Panc1 (cell line): ENCODE measurements around the gene TJP2. TPM values are rescaled to one million over a fixed set of nuclear protein-coding genes. Genes with fewer than 3 reads are reported as not detected.

Source experiments
- ATAC-seq: fragments of 200-7000 bp; cut with Tn5 transposase; 2 replicates; pipeline ENCODE4 v1.9.1; 2020; ENCODE audit warnings: mild to moderate bottlenecking, moderate library complexity
- BruUV-seq: library from RNA; stranded (reverse); fragments of 400-500 nt; replicated peaks from 2 replicates; lab custom pipeline; 2021; lab: Mats Ljungman, UMichigan
- CTCF ChIA-PET: fragments of 300-600 bp; sonication (Branson Sonifier 250); formaldehyde crosslinking; loops from one replicate; lab custom pipeline; 2022; ENCODE audit warnings: antibody characterized with exemption; lab: Charles Lee
- POLR2A ChIA-PET: fragments of 300-600 bp; sonication (Branson Sonifier 250); formaldehyde crosslinking; loops from one replicate; lab custom pipeline; 2022; ENCODE audit warnings: antibody characterized with exemption; lab: Charles Lee
- DNase-seq: peaks from one replicate; pipeline ENCODE4 v3.0.0-alpha.2; 2010; ENCODE audit warnings: low read depth, low spot score
- H3K27ac ChIP-seq: 2 replicates; pipeline ENCODE4 v1.5.1; 2011; ENCODE audit warnings: mild to moderate bottlenecking, low read length, inconsistent platforms
- H3K27me3 ChIP-seq: fragments of 200-500 bp; sonication (Bioruptor generic); 2 replicates; pipeline ENCODE4 v1.6.0; 2014; ENCODE audit warnings: low read length, inconsistent platforms; ENCODE audit not compliant: control insufficient read depth, insufficient read depth
- H3K36me3 ChIP-seq: fragments of 200-500 bp; sonication (Bioruptor generic); 2 replicates; pipeline ENCODE4 v1.5.1; 2014; ENCODE audit warnings: inconsistent platforms, mild to moderate bottlenecking, low read length, moderate library complexity; ENCODE audit not compliant: control insufficient read depth, insufficient read depth
- H3K4me1 ChIP-seq: 2 replicates; pipeline ENCODE4 v1.5.1; 2011; ENCODE audit warnings: inconsistent platforms, mild to moderate bottlenecking, low read length, moderate library complexity; ENCODE audit not compliant: control insufficient read depth, insufficient read depth
- H3K4me3 ChIP-seq, 2 experiments: 2 replicates each; pipeline ENCODE4 v1.5.1; 2011 to 2012; ENCODE audit warnings: low read depth in 2 of 2, low read length in 2 of 2, mild to moderate bottlenecking in 2 of 2, inconsistent platforms in 1 of 2, moderate library complexity in 1 of 2
- H3K9me3 ChIP-seq: fragments of 200-500 bp; sonication (Bioruptor generic); 2 replicates; pipeline ENCODE4 v1.5.1; 2014; ENCODE audit warnings: low read depth, mild to moderate bottlenecking, inconsistent platforms, low read length, moderate library complexity; ENCODE audit not compliant: control insufficient read depth, insufficient read depth
- CTCF ChIP-seq: fragments of 450-650 bp; IDR thresholded peaks from 2 replicates; pipeline ENCODE4 v1.5.1; 2017; ENCODE audit warnings: mild to moderate bottlenecking
- POLR2AphosphoS5 ChIP-seq: IDR thresholded peaks from 2 replicates; pipeline ENCODE4 v1.6.1; 2012; ENCODE audit warnings: mild to moderate bottlenecking, low read depth, low read length, moderate library complexity
- REST ChIP-seq, 2 experiments: IDR thresholded peaks; 2 replicates each; pipeline ENCODE4 v1.6.1; 2011 to 2012; ENCODE audit warnings: low read depth in 2 of 2, control low read depth in 1 of 2, low read length in 1 of 2, mild to moderate bottlenecking in 1 of 2, moderate library complexity in 1 of 2; ENCODE audit not compliant: insufficient read depth in 1 of 2
- SIN3A ChIP-seq: IDR thresholded peaks from 2 replicates; pipeline ENCODE4 v1.6.1; 2012; ENCODE audit warnings: low read depth, mild to moderate bottlenecking, low read length, moderate library complexity, borderline replicate concordance; ENCODE audit not compliant: insufficient read depth
- TCF7L2 ChIP-seq: IDR thresholded peaks from 2 replicates; pipeline ENCODE4 v1.6.1; 2011; ENCODE audit warnings: mild to moderate bottlenecking, low read depth, low read length, inconsistent platforms
- in situ Hi-C: cut with HindIII; loops from 2 replicates; pipeline ENCODE4 v1.10.0; 2016; ENCODE audit warnings: low sequenced_read_pairs, low pct_unique_long_range_greater_than_20kb
- intact Hi-C: fragments of 100-400 bp; cut with micrococcal nuclease; formaldehyde crosslinking; loops from one replicate; pipeline ENCODE4 v1.10.0; 2022; ENCODE audit not compliant: unreplicated experiment
- total RNA-seq: library from RNA; stranded (reverse); gene quantifications from one replicate; pipeline ENCODE4 v1.2.1, GENCODE V29; 2021; ENCODE audit not compliant: unreplicated experiment

TJP2 gene
- total RNA-seq, 1 experiment from 2014 or later, result 40.2 TPM

- ChIA-PET CTCF (no interaction called here), POLR2A (no interaction called here)
- Histone ChIP-seq H3K27me3 (no peaks in the 10 kb centered on the region), H3K36me3 (no peaks in the 10 kb centered on the region), H3K4me3 (no peak overlapping the region), H3K27ac (no peak overlapping the region), H3K9me3 (no peaks in the 10 kb centered on the region), H3K4me1 (no peaks in the 10 kb centered on the region)
- BruUV-seq, result no TSS peak
- in situ Hi-C loops, result no loop called here
- no peak for ATAC-seq
- DNase-seq, result no peak
- intact Hi-C loops, result no loop called here
- TF ChIP-seq CTCF, result no peak
These were observed 32.0 kb downstream of the TJP2 start for GRCh38 chr9:69206047-69206446.

- BruUV-seq, result no TSS peak
- no peaks in the 10 kb centered on the region for H3K4me1 ChIP-seq
- no peaks in the 10 kb centered on the region for H3K27me3 ChIP-seq
- TF ChIP-seq CTCF (peak; percentile 28; the same call in 1 of the 2 replicates), SIN3A (no peak)
- H3K36me3 ChIP-seq, result no peaks in the 10 kb centered on the region
- no peaks in the 10 kb centered on the region for H3K9me3 ChIP-seq
- no peak overlapping the region for H3K4me3 ChIP-seq
- ATAC-seq (peak; percentile 56; the same call in 1 of the 2 replicates), DNase-seq (no peak)
- H3K27ac ChIP-seq, result no peak overlapping the region
- POLR2A ChIA-PET, result no interaction called here
- CTCF ChIA-PET, result no interaction called here
- intact Hi-C loops, result no loop called here
- in situ Hi-C loops, result no loop called here
These were observed 33.4 kb downstream of the TJP2 start for GRCh38 chr9:69207503-69207902.

GRCh38 chr9:69211424-69212036 lies 37.5 kb downstream of the TJP2 start:
- ChIA-PET POLR2A (no interaction called here), CTCF (no interaction called here)
- no peaks in the 10 kb centered on the region for H3K4me1 ChIP-seq

More at GRCh38 chr9:69211424-69212036, 37.5 kb downstream of the TJP2 start:
- Histone ChIP-seq H3K36me3 (no peaks in the 10 kb centered on the region), H3K27me3 (no peaks in the 10 kb centered on the region), H3K27ac (no peak overlapping the region), H3K4me3 (no peak overlapping the region), H3K9me3 (no peaks in the 10 kb centered on the region)
- no peak for ATAC-seq
- BruUV-seq, result no TSS peak
- TF ChIP-seq REST (IDR thresholded peaks at IDR 0.05; ENCODE audit: insufficient read depth in 1 of 2, low read depth in 2 of 2, low read length in 1 of 2) (no peak), SIN3A (no peak), POLR2AphosphoS5 (no peak), TCF7L2 (no peak), CTCF (no peak)
- in situ Hi-C loops (no loop called here), intact Hi-C loops (no loop called here)
- no peak for DNase-seq
